SK-N-SH treated with all-trans-retinoic acid at 6 μM for 48 hours (cell line): Measurements from ENCODE around the gene NOL8.

Source experiments
- ATAC-seq: fragments of 200-7000 bp; cut with Tn5 transposase; 3 replicates; pipeline ENCODE4 v1.9.1; 2020; ENCODE audit warnings: mild to moderate bottlenecking, moderate library complexity
- BACH2 ChIP-seq: fragments of 250-450 bp; sonication (Bioruptor Pico); IDR thresholded peaks from 2 replicates; pipeline ENCODE4 v1.9.0; 2021; ENCODE audit warnings: mild to moderate bottlenecking, borderline replicate concordance
- CSDC2 ChIP-seq: fragments of 250-450 bp; sonication (Bioruptor Pico); IDR thresholded peaks from 2 replicates; pipeline ENCODE4 v1.5.0; 2020; ENCODE audit warnings: mild to moderate bottlenecking, moderate library complexity
- ESRRG ChIP-seq: fragments of 250-450 bp; sonication (Bioruptor Pico); IDR thresholded peaks from 2 replicates; pipeline ENCODE4 v1.6.1; 2021; ENCODE audit warnings: mild to moderate bottlenecking
- POU6F1 ChIP-seq: fragments of 250-450 bp; sonication (Bioruptor Pico); IDR thresholded peaks from 2 replicates; pipeline ENCODE4 v1.8.0; 2021; ENCODE audit warnings: low read depth, mild to moderate bottlenecking, moderate library complexity, borderline replicate concordance
- PPARA ChIP-seq: fragments of 250-450 bp; sonication (Bioruptor Pico); IDR thresholded peaks from 2 replicates; pipeline ENCODE4 v1.5.0; 2020; ENCODE audit warnings: mild to moderate bottlenecking, borderline replicate concordance
- TCF4 ChIP-seq: fragments of 250-450 bp; sonication (Bioruptor Pico); IDR thresholded peaks from 2 replicates; pipeline ENCODE4 v1.8.0; 2021; ENCODE audit warnings: mild to moderate bottlenecking, moderate library complexity, borderline replicate concordance
- TOX ChIP-seq: fragments of 250-450 bp; sonication (Bioruptor Pico); IDR thresholded peaks from 2 replicates; pipeline ENCODE4 v1.8.0; 2021; ENCODE audit warnings: mild to moderate bottlenecking, moderate library complexity, borderline replicate concordance
- ZNF565 ChIP-seq: fragments of 450-650 bp; formaldehyde crosslinking; conservative IDR thresholded peaks from 2 replicates; pipeline ENCODE4 v1.5.0; 2020; ENCODE audit warnings: low read depth, mild to moderate bottlenecking, moderate library complexity
- ZNF8 ChIP-seq: fragments of 450-650 bp; formaldehyde crosslinking; IDR thresholded peaks from 2 replicates; pipeline ENCODE4 v1.5.0; 2020; ENCODE audit warnings: mild to moderate bottlenecking, moderate library complexity
- TF ChIP-seq, protein P1 (sequence below): fragments of 250-450 bp; sonication (Bioruptor Pico); IDR thresholded peaks from 2 replicates; pipeline ENCODE4 v1.8.0; 2020; ENCODE audit warnings: mild to moderate bottlenecking, moderate library complexity, borderline replicate concordance
- TF ChIP-seq, protein P2 (sequence below): fragments of 250-450 bp; sonication (Bioruptor Pico); IDR thresholded peaks from 2 replicates; pipeline ENCODE4 v1.5.1; 2021; ENCODE audit warnings: mild to moderate bottlenecking, moderate library complexity
- TF ChIP-seq, protein P3 (sequence below): fragments of 250-450 bp; sonication (Bioruptor Pico); IDR thresholded peaks from 2 replicates; pipeline ENCODE4 v1.5.0; 2020; ENCODE audit warnings: mild to moderate bottlenecking, moderate library complexity

Gene NOL8

GRCh38 chr9:92247981-92248380 lies 77.2 kb downstream of the NOL8 start:
- TF ChIP-seq BACH2 (CRISPR knock-in tag) (no peak), TCF4 (CRISPR knock-in tag) (no peak), TOX (CRISPR knock-in tag) (no peak), PPARA (no peak), ESRRG (CRISPR knock-in tag) (no peak), POU6F1 (CRISPR knock-in tag) (no peak), ZNF565 (CRISPR knock-in tag) (no peak), ZNF8 (no peak), CSDC2 (CRISPR knock-in tag) (no peak)
- TF ChIP-seq, protein P1, sequence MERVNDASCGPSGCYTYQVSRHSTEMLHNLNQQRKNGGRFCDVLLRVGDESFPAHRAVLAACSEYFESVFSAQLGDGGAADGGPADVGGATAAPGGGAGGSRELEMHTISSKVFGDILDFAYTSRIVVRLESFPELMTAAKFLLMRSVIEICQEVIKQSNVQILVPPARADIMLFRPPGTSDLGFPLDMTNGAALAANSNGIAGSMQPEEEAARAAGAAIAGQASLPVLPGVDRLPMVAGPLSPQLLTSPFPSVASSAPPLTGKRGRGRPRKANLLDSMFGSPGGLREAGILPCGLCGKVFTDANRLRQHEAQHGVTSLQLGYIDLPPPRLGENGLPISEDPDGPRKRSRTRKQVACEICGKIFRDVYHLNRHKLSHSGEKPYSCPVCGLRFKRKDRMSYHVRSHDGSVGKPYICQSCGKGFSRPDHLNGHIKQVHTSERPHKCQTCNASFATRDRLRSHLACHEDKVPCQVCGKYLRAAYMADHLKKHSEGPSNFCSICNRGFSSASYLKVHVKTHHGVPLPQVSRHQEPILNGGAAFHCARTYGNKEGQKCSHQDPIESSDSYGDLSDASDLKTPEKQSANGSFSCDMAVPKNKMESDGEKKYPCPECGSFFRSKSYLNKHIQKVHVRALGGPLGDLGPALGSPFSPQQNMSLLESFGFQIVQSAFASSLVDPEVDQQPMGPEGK (CRISPR knock-in tag) = no peak
- TF ChIP-seq, protein P2, sequence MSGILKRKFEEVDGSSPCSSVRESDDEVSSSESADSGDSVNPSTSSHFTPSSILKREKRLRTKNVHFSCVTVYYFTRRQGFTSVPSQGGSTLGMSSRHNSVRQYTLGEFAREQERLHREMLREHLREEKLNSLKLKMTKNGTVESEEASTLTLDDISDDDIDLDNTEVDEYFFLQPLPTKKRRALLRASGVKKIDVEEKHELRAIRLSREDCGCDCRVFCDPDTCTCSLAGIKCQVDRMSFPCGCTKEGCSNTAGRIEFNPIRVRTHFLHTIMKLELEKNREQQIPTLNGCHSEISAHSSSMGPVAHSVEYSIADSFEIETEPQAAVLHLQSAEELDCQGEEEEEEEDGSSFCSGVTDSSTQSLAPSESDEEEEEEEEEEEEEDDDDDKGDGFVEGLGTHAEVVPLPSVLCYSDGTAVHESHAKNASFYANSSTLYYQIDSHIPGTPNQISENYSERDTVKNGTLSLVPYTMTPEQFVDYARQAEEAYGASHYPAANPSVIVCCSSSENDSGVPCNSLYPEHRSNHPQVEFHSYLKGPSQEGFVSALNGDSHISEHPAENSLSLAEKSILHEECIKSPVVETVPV = no peak
- TF ChIP-seq, protein P3, sequence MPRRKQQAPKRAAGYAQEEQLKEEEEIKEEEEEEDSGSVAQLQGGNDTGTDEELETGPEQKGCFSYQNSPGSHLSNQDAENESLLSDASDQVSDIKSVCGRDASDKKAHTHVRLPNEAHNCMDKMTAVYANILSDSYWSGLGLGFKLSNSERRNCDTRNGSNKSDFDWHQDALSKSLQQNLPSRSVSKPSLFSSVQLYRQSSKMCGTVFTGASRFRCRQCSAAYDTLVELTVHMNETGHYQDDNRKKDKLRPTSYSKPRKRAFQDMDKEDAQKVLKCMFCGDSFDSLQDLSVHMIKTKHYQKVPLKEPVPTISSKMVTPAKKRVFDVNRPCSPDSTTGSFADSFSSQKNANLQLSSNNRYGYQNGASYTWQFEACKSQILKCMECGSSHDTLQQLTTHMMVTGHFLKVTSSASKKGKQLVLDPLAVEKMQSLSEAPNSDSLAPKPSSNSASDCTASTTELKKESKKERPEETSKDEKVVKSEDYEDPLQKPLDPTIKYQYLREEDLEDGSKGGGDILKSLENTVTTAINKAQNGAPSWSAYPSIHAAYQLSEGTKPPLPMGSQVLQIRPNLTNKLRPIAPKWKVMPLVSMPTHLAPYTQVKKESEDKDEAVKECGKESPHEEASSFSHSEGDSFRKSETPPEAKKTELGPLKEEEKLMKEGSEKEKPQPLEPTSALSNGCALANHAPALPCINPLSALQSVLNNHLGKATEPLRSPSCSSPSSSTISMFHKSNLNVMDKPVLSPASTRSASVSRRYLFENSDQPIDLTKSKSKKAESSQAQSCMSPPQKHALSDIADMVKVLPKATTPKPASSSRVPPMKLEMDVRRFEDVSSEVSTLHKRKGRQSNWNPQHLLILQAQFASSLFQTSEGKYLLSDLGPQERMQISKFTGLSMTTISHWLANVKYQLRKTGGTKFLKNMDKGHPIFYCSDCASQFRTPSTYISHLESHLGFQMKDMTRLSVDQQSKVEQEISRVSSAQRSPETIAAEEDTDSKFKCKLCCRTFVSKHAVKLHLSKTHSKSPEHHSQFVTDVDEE = no peak
- ATAC-seq = no peak
